Measurements from ENCODE around the gene RBMS1. TPM values are rescaled to one million over a fixed set of nuclear protein-coding genes. Genes with fewer than 3 reads are reported as not detected.

RBMS1 gene
- total RNA-seq, 1 donor from 2014 or later, result 51.1 TPM

DNA sequence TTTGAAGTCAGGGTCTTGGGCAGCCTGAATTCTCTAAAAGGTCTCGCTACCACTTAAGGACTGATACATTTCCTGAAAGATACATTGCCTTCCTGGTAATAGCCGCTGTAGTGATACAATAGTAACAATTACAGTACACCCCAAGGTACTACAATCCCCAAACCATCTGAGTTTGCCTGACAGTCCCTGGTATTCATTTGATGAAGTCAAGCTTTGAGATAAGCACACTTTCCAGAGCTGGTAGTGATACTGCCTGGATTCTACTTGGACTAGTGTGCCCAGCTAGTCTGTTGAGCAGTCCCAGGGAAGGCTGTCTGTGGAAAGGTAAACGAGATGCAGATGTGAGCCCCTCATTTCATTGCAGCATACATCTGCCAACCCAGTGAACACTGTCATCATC is 269.1 kb downstream of the RBMS1 start:
- H3K4me3 ChIP-seq, result no peak overlapping the region
- H3K9me3 ChIP-seq, result no peaks in the 10 kb centered on the region
- no peaks in the 10 kb centered on the region for H3K27me3 ChIP-seq
- H3K36me3 ChIP-seq, result no peaks in the 10 kb centered on the region
- H3K27ac ChIP-seq, result no peak overlapping the region
- H3K4me1 ChIP-seq, result peaks cover 3 to 8% of the 10 kb centered on the region in 2 donors
- no peak for DNase-seq (ENCODE audit: low spot score in 2 of 2)
- TF ChIP-seq, protein P1, sequence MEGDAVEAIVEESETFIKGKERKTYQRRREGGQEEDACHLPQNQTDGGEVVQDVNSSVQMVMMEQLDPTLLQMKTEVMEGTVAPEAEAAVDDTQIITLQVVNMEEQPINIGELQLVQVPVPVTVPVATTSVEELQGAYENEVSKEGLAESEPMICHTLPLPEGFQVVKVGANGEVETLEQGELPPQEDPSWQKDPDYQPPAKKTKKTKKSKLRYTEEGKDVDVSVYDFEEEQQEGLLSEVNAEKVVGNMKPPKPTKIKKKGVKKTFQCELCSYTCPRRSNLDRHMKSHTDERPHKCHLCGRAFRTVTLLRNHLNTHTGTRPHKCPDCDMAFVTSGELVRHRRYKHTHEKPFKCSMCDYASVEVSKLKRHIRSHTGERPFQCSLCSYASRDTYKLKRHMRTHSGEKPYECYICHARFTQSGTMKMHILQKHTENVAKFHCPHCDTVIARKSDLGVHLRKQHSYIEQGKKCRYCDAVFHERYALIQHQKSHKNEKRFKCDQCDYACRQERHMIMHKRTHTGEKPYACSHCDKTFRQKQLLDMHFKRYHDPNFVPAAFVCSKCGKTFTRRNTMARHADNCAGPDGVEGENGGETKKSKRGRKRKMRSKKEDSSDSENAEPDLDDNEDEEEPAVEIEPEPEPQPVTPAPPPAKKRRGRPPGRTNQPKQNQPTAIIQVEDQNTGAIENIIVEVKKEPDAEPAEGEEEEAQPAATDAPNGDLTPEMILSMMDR (IDR thresholded peaks at IDR 0.05), result no peak
- intact Hi-C loops (cut with DNase I), result no loop called here

GRCh38 chr2:160224060-160224459 is 269.5 kb downstream of the RBMS1 start:
- no peak overlapping the region for H3K27ac ChIP-seq
- H3K4me3 ChIP-seq, result no peak overlapping the region
- H3K9me3 ChIP-seq, result no peaks in the 10 kb centered on the region
- TF ChIP-seq, protein P1 (IDR thresholded peaks at IDR 0.05), result no peak
- H3K36me3 ChIP-seq, result no peaks in the 10 kb centered on the region
- H3K4me1 ChIP-seq, result peaks cover 3 to 4% of the 10 kb centered on the region in 2 donors
- intact Hi-C loops (cut with DNase I), result no loop called here
- no peak for DNase-seq (ENCODE audit: low spot score in 2 of 2)
- H3K27me3 ChIP-seq, result no peaks in the 10 kb centered on the region

DNA sequence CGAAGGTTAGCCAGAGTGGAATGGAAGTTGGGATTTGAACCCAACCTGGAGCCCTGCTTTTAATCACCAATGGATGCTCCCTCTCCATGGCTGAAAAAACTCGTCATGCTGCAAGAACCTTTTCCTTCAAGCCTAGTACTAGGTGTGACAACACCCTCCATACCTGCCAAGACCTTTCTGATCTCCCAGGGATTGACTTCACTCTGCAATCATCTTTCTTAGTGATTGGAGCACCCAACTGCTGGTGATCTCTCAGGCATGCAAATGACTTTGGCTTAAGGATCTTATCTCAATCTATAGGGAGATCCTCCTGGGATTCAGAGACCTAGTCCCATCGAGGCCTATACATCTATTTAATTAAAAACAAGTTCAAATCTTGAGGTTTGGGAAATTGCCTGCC is 270.0 kb downstream of the RBMS1 start:
- TF ChIP-seq, protein P1 (IDR thresholded peaks at IDR 0.05), result no peak
- Histone ChIP-seq H3K27me3 (no peaks in the 10 kb centered on the region), H3K4me3 (no peak overlapping the region), H3K9me3 (no peaks in the 10 kb centered on the region), H3K27ac (no peak overlapping the region), H3K4me1 (peaks cover 0 to 3% of the 10 kb centered on the region in 2 donors), H3K36me3 (no peaks in the 10 kb centered on the region)
- intact Hi-C loops (cut with DNase I), result no loop called here
- no peak for DNase-seq (ENCODE audit: low spot score in 2 of 2)

- H3K4me1 ChIP-seq, result peaks cover 0 to 3% of the 10 kb centered on the region in 2 donors
- intact Hi-C loops (cut with DNase I), result no loop called here
Observed at GRCh38 chr2:160222546-160223283, 270.9 kb downstream of the RBMS1 start.

More at GRCh38 chr2:160222546-160223283, 270.9 kb downstream of the RBMS1 start:
- no peak overlapping the region for H3K27ac ChIP-seq
- DNase-seq (ENCODE audit: low spot score in 2 of 2), result no peak
- TF ChIP-seq, protein P1 (IDR thresholded peaks at IDR 0.05), result no peak
- H3K27me3 ChIP-seq, result no peaks in the 10 kb centered on the region
- H3K36me3 ChIP-seq, result no peaks in the 10 kb centered on the region
- H3K4me3 ChIP-seq, result no peak overlapping the region
- no peaks in the 10 kb centered on the region for H3K9me3 ChIP-seq
